ENCODE measurements around the gene C1QTNF8.

DNA sequence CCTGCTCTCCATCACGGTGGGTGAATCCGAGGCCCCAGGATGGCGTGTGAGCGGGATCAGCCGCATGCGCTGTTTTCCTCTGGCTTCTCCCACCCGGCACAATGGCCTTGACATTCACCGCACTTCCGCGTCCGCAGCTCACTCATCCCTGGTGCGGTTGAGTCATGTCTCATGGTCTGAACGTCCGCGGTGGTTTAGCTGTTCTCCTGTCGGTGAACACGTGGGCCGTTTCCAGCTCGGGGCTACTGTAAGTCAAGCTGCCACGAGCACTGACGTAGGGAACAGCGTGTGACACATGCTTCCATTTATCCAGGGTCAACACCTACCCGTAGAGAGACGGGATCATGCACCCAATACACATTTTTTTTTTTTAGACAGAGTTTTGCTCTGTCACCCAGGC is 41.6 kb upstream of the C1QTNF8 start:
- TF ChIP-seq RAD21 (IDR thresholded peaks at IDR 0.05; ENCODE audit: low read depth) (no peak), YY1 (IDR thresholded peaks at IDR 0.05; ENCODE audit: low read depth) (no peak), TAF1 (IDR thresholded peaks at IDR 0.05; ENCODE audit: low read depth) (no peak), REST (IDR thresholded peaks at IDR 0.05; ENCODE audit: low read depth) (no peak)

All from Ishikawa (cell line).